GM12874 (cell line): ENCODE results near the gene MGLL.

Experiments used
- CTCF ChIP-seq: IDR thresholded peaks from 2 replicates; pipeline ENCODE4 v1.5.1; 2011; ENCODE audit warnings: low read depth, mild to moderate bottlenecking, control low read depth, low read length, moderate library complexity; ENCODE audit not compliant: insufficient read depth

Gene MGLL

GRCh38 chr3:127651516-127652172 lies 170.7 kb downstream of the MGLL start:
- TF ChIP-seq CTCF: no peak

- no peak for TF ChIP-seq CTCF
These were observed 172.1 kb downstream of the MGLL start for GRCh38 chr3:127650236-127650635.

- no peak for TF ChIP-seq CTCF
These were observed 174.5 kb downstream of the MGLL start for GRCh38 chr3:127647845-127648204.

GRCh38 chr3:127647166-127647844 lies 175.0 kb downstream of the MGLL start:
- no peak for TF ChIP-seq CTCF

GRCh38 chr3:127646501-127647046 lies 175.7 kb downstream of the MGLL start:
- TF ChIP-seq CTCF: no peak

- TF ChIP-seq CTCF: no peak
These were observed 176.8 kb downstream of the MGLL start for GRCh38 chr3:127645371-127646015.

GRCh38 chr3:127644641-127645370 lies 177.5 kb downstream of the MGLL start:
- no peak for TF ChIP-seq CTCF
